Measurements from ENCODE around the gene CLEC17A.

DNA sequence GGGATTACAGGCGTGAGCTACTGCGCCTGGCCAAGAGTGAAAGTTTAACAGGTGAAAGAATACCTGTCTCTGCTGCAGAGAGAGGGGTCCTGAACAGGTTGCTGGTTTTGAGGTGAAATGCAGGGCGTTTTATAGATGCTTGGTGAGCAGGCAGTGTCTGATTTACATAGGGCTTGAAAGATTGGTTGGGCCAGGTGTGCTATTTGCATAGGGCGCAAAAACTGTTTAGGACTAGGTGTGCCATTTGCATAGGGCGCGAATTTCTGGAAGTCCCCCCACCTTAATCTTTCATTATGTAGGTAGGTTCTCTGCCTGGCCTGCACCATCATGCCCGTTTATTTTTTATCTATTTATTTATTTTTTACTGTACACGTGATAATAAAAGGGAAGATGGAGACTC, 6.5 kb upstream of the CLEC17A start:
- no peak for TF ChIP-seq FOSL2 (IDR thresholded peaks at IDR 0.05)
- TF ChIP-seq FOSL2 (CRISPR knock-in tag; IDR thresholded peaks at IDR 0.05): no peak
- TF ChIP-seq, protein P1, sequence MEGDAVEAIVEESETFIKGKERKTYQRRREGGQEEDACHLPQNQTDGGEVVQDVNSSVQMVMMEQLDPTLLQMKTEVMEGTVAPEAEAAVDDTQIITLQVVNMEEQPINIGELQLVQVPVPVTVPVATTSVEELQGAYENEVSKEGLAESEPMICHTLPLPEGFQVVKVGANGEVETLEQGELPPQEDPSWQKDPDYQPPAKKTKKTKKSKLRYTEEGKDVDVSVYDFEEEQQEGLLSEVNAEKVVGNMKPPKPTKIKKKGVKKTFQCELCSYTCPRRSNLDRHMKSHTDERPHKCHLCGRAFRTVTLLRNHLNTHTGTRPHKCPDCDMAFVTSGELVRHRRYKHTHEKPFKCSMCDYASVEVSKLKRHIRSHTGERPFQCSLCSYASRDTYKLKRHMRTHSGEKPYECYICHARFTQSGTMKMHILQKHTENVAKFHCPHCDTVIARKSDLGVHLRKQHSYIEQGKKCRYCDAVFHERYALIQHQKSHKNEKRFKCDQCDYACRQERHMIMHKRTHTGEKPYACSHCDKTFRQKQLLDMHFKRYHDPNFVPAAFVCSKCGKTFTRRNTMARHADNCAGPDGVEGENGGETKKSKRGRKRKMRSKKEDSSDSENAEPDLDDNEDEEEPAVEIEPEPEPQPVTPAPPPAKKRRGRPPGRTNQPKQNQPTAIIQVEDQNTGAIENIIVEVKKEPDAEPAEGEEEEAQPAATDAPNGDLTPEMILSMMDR (IDR thresholded peaks at IDR 0.05): no peak
- TF ChIP-seq RARB (CRISPR knock-in tag; IDR thresholded peaks at IDR 0.05): no peak
- TF ChIP-seq ESRRA (IDR thresholded peaks at IDR 0.05; ENCODE audit: borderline replicate concordance, low read length): no peak
- TF ChIP-seq, protein P2, sequence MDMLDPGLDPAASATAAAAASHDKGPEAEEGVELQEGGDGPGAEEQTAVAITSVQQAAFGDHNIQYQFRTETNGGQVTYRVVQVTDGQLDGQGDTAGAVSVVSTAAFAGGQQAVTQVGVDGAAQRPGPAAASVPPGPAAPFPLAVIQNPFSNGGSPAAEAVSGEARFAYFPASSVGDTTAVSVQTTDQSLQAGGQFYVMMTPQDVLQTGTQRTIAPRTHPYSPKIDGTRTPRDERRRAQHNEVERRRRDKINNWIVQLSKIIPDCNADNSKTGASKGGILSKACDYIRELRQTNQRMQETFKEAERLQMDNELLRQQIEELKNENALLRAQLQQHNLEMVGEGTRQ (IDR thresholded peaks at IDR 0.05): no peak
- no peak for TF ChIP-seq RFX5 (IDR thresholded peaks at IDR 0.05)
- no peak for TF ChIP-seq RAD21 (conservative IDR thresholded peaks at IDR 0.05 in 1 of 2, IDR thresholded peaks at IDR 0.05 in 1 of 2)
- TF ChIP-seq CHD2 (IDR thresholded peaks at IDR 0.05; ENCODE audit: low read length, partially characterized antibody): no peak
